ENCODE data around the gene ZNF593.

The ZNF593 gene

DNA sequence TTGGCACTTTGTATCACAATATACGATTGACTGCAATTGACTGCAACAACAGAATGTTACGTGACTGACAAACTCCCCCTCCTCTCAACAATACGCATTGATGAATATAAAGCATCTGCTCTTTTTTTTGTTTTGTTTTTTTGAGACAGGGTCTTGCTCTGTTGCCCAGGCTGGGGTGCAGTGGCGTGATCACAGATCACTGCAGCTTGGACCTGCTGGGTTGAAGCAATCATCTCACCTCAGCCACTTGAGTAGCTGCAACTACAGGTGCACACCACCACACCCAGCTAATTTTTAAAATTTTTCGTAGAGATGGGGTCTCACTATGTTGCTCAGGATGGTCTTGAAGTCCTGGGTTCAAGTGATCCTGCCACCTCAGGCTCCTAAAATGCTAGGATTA lies 43.0 kb downstream of the ZNF593 start:
- H3K4me1 Mint-ChIP-seq: no peaks in the 10 kb centered on the region
- H3K4me3 Mint-ChIP-seq: no peak overlapping the region
- no peaks in the 10 kb centered on the region for H3K36me3 Mint-ChIP-seq (ENCODE audit: insufficient read depth)
- DNase-seq (ENCODE audit: low spot score in 2 of 2): no peak
- H3K9me3 Mint-ChIP-seq: no peaks in the 10 kb centered on the region
- no peak overlapping the region for H3K27ac Mint-ChIP-seq (ENCODE audit: low read depth)
- no peaks in the 10 kb centered on the region for H3K27me3 Mint-ChIP-seq
- ATAC-seq (replicated peaks; ENCODE audit: extremely low read depth, poor library complexity, severe bottlenecking): no peak

GRCh38 chr1:26213335-26213905 lies 43.7 kb downstream of the ZNF593 start:
- Mint-ChIP-seq H3K27me3 (no peaks in the 10 kb centered on the region), H3K27ac (ENCODE audit: low read depth) (no peak overlapping the region), H3K36me3 (ENCODE audit: insufficient read depth) (no peaks in the 10 kb centered on the region), H3K4me3 (no peak overlapping the region), H3K9me3 (no peaks in the 10 kb centered on the region), H3K4me1 (no peaks in the 10 kb centered on the region)
- DNase-seq (ENCODE audit: low spot score in 2 of 2): no peak
- no peak for ATAC-seq (replicated peaks; ENCODE audit: extremely low read depth, poor library complexity, severe bottlenecking)

DNA sequence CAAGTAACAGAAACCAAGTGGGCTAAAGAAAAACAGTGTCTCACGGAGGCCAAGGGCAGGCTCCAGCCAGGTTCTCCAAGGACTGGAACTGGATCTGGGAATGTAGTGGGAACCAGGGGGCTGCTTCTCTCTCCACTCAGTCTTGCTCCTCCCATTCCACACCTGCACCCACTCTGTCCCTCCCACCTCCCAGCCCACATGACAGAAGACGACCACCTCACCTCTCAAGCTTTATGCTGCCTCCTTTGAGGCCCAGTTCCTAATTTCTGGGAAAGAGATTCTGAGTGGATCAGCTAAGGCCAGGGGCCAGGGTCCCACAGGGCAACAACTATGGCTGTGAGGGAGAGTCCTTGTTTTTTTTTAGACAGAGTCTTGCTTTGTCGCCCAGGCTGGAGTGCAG lies 45.5 kb downstream of the ZNF593 start:
- ATAC-seq (replicated peaks; ENCODE audit: extremely low read depth, poor library complexity, severe bottlenecking) (no peak), DNase-seq (ENCODE audit: low spot score in 2 of 2) (no peak)
- Mint-ChIP-seq H3K4me3 (no peak overlapping the region), H3K9me3 (no peaks in the 10 kb centered on the region), H3K4me1 (no peaks in the 10 kb centered on the region), H3K27me3 (peaks cover 12% of the 10 kb centered on the region), H3K36me3 (ENCODE audit: insufficient read depth) (no peaks in the 10 kb centered on the region), H3K27ac (ENCODE audit: low read depth) (no peak overlapping the region)

DNA sequence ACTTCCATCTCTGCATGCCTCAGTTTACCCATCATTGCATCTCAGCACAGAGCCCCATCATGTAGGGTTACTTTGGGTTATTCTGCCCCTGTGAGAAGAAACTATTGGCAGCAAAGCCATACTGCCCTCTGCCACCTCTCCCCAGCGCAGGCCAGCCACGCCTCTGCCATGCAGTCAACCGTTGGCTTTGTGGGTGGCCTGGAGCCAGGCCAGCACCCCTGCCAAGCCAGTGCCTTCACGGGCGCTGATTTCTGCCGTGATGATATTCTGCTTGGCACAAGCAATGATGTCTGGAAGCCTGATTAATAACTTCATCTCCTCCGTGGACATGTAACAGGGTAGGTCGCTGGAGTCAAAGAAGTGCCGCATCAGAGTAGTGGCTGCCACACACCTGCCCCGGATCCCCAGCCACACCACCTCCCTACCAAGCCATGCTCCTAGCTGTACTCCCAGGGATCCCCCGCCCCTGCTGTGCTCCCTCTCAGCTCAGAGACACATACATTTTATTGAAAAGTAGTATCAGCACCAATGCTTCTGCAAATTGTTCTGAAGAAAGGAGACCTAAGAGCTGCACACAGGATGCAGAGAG lies 49.3 kb downstream of the ZNF593 start:
- Mint-ChIP-seq H3K4me3 (no peak overlapping the region), H3K4me1 (no peaks in the 10 kb centered on the region), H3K9me3 (no peaks in the 10 kb centered on the region), H3K36me3 (ENCODE audit: insufficient read depth) (no peaks in the 10 kb centered on the region), H3K27me3 (peaks cover 19% of the 10 kb centered on the region), H3K27ac (ENCODE audit: low read depth) (peak overlapping the region; percentile 63)
- ATAC-seq (replicated peaks; ENCODE audit: extremely low read depth, poor library complexity, severe bottlenecking): no peak
- no peak for DNase-seq (ENCODE audit: low spot score in 2 of 2)
